Upper lobe of left lung (tissue), 6 donors: ENCODE results near the gene FCAMR. TPM values are rescaled to one million over a fixed set of nuclear protein-coding genes. Genes with fewer than 3 reads are reported as not detected.

Experiments
- ATAC-seq, 2 donors: fragments of 200-7000 bp; cut with Tn5 transposase; one replicate each; pipeline ENCODE4 v1.9.1; 2022; ENCODE audit warnings: mild to moderate bottlenecking in 2 of 2, moderate library complexity in 2 of 2; ENCODE audit not compliant: low FRiP score in 2 of 2
- DNase-seq, 2 donors: peaks; one replicate each; pipeline ENCODE4 v3.0.0-alpha.2; 2019 to 2020
- H3K27ac ChIP-seq, 4 donors: fragments of 200-600 bp; sonication (generic); one replicate each; pipeline ENCODE4 v1.5.1; 2016 to 2019
- H3K27me3 ChIP-seq, 4 donors: fragments of 200-600 bp; sonication (generic); one replicate each; pipeline ENCODE4 v1.5.1; 2017 to 2019
- H3K36me3 ChIP-seq, 4 donors: fragments of 200-600 bp; sonication (generic); one replicate each; pipeline ENCODE4 v1.5.1; 2016 to 2019
- H3K4me1 ChIP-seq, 4 donors: fragments of 200-600 bp; sonication (generic); one replicate each; pipeline ENCODE4 v1.5.1; 2018 to 2019
- H3K4me3 ChIP-seq, 4 donors: fragments of 200-600 bp; sonication (generic); one replicate each; pipeline ENCODE4 v1.5.1; 2017 to 2019; ENCODE audit warnings: mild to moderate bottlenecking in 2 of 4, moderate library complexity in 1 of 4
- H3K9me3 ChIP-seq, 4 donors: fragments of 200-600 bp; sonication (generic); one replicate each; pipeline ENCODE4 v1.5.1; 2018 to 2019
- EP300 ChIP-seq, 4 donors: sonication (generic); formaldehyde crosslinking; IDR thresholded peaks; one replicate each; pipeline ENCODE4 v1.5.1; 2017; ENCODE audit warnings: antibody characterized with exemption in 4 of 4, control low read depth in 2 of 4
- POLR2A ChIP-seq, 4 donors: fragments of 450-650 bp; IDR thresholded peaks; one replicate each; pipeline ENCODE4 v1.5.1; 2016 to 2017; ENCODE audit warnings: antibody characterized with exemption in 4 of 4, mild to moderate bottlenecking in 2 of 4
- POLR2AphosphoS5 ChIP-seq, 2 donors: sonication (generic); formaldehyde crosslinking; IDR thresholded peaks; one replicate each; pipeline ENCODE4 v1.5.1; 2017; ENCODE audit warnings: antibody characterized with exemption in 2 of 2
- WGBS, 2 donors: methylation state at CpG; one replicate each; pipeline ENCODE4 v1.1.5; 2017 to 2018; 5-methylcytosine and 5-hydroxymethylcytosine counted together
- total RNA-seq, 6 donors: library from RNA; depleted of rRNA in 4 of 6; stranded (reverse); fragments of >200 nt in 4 of 6; gene quantifications; one replicate each; pipeline versions ENCODE4 v1.1.0 to v1.2.1, GENCODE V29; 2016 to 2021
- TF ChIP-seq, protein P1 (sequence below), 6 experiments: fragments of 450-650 bp in 4 of 6; fragments of 200-600 bp in 2 of 6; sonication (generic) in 2 of 6; IDR thresholded peaks; one replicate each; pipeline ENCODE4 v1.5.1; 2016 to 2019; ENCODE audit warnings: antibody characterized with exemption in 6 of 6
- donor health status: DM: no; HTN: no; CAD: no; lungs with moderate emphysema.
- donor health status: DM: no; HTN: yes; CAD: no; lungs with severe emphysema.

Gene FCAMR
- total RNA-seq, 6 donors from 2014 or later, result 7.3 TPM; not detected in 5

DNA sequence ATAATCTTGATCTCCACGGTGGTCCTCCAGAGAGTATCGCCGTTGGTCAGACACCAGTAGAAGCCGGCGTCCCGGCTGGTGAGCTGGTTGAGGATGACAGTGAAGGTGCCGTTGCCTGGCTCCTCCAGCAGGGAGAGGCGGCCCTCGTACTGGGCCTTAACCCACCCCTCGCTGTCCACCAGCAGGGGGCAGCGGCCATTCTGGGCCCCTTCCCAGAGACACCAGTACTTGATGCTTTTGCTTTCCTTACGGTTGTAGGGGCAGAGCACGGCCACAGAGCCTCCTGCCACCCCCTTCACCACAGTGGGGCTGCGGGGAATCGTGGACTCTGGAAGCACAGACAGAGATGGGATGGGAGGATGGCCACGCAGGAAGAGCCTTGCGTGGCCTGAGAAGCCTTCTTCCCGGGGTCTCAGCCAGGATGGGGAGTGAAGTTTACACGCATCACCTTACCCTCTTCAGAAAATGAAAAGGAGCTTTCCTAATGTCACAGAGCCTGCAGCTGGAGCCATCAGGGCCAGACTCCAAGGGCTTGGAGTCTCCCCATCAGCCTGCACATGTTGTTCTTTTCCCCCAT, 34.7 kb downstream of the FCAMR start:
- H3K4me3 ChIP-seq, result no peak overlapping the region
- H3K27me3 ChIP-seq, result no peaks in the 10 kb centered on the region
- H3K27ac ChIP-seq, result no peak overlapping the region
- WGBS, 2 donors, result 66 to 78% methylated on average over 8 to 15 of the region's 19 CpGs
- ATAC-seq (peak in 1 of 2 donors; percentile 50), DNase-seq (peak; percentile 49 to 83)
- no peak for TF ChIP-seq POLR2AphosphoS5 (IDR thresholded peaks at IDR 0.05)
- no peak for TF ChIP-seq EP300 (IDR thresholded peaks at IDR 0.05)
- TF ChIP-seq, protein P1, sequence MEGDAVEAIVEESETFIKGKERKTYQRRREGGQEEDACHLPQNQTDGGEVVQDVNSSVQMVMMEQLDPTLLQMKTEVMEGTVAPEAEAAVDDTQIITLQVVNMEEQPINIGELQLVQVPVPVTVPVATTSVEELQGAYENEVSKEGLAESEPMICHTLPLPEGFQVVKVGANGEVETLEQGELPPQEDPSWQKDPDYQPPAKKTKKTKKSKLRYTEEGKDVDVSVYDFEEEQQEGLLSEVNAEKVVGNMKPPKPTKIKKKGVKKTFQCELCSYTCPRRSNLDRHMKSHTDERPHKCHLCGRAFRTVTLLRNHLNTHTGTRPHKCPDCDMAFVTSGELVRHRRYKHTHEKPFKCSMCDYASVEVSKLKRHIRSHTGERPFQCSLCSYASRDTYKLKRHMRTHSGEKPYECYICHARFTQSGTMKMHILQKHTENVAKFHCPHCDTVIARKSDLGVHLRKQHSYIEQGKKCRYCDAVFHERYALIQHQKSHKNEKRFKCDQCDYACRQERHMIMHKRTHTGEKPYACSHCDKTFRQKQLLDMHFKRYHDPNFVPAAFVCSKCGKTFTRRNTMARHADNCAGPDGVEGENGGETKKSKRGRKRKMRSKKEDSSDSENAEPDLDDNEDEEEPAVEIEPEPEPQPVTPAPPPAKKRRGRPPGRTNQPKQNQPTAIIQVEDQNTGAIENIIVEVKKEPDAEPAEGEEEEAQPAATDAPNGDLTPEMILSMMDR (IDR thresholded peaks at IDR 0.05), result peak; percentile 39 to 81 (median 64)
- TF ChIP-seq POLR2A (IDR thresholded peaks at IDR 0.05), result no peak
- peaks cover 0 to 15% (median 0%) of the 10 kb centered on the region in 4 donors for H3K36me3 ChIP-seq
- no peaks in the 10 kb centered on the region for H3K9me3 ChIP-seq
- H3K4me1 ChIP-seq, result peaks cover 0 to 3% (median 0%) of the 10 kb centered on the region in 4 donors

DNA sequence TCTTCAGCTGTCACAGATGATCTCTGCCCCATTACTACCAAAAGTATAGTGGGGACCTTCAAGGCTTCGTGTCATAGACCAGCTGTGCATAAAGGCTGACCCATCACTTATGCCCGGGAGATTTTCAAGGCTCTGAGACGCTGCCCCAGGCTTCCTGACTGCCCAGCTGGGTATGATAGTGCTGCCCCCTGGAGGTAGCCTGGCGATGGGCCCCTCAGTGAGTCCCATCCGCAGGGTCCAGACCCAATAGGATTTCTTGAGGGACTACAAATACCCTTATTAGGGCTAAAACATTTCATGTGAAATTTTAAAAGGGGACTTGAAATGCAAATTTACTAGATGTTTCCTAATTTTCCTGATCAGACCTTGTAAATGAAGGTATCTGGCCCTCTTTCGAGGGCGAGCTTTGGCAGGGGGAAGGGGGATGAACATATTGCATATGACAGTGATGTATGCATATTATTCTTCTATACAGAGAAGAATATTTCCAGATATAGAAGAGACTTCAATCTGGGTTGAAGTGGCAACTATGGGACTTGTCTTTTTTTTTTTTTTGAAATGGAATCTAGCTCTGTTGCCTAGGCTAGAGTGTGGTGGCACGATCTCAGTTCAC, 36.8 kb downstream of the FCAMR start:
- H3K36me3 ChIP-seq, result peaks cover 0 to 15% (median 0%) of the 10 kb centered on the region in 4 donors
- H3K9me3 ChIP-seq, result no peaks in the 10 kb centered on the region
- WGBS, 2 donors, result 69 to 77% methylated on average over 8 of the region's 8 CpGs
- H3K4me1 ChIP-seq, result no peaks in the 10 kb centered on the region
- no peaks in the 10 kb centered on the region for H3K27me3 ChIP-seq
- no peak overlapping the region for H3K4me3 ChIP-seq
- TF ChIP-seq POLR2AphosphoS5 (IDR thresholded peaks at IDR 0.05), result no peak
- TF ChIP-seq, protein P1 (IDR thresholded peaks at IDR 0.05), result peak; percentile 23 to 65 (median 48)
- TF ChIP-seq EP300 (IDR thresholded peaks at IDR 0.05), result no peak
- H3K27ac ChIP-seq, result no peak overlapping the region
- ATAC-seq (peak; percentile 45 to 51), DNase-seq (peak in 1 of 2 donors; percentile 57)

DNA sequence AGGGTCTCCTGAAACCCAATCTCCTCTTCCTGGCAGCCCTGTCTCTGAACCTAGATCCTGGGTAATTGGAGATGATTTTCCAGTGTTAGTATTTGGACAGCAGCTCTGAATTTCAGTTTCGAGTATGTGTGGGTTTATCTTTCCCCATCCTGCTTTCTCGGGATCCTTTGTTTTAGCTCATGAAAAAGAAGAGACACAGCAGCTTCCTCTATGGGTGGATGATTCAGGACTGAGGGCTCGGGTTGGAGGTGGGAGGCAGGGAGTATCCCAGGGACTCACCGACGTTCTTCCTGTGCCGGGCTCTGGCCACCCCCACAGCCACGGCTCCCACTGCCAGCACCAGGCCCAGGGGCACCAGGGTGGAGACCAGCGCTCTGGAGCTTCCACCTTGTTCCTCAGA, 38.1 kb downstream of the FCAMR start:
- Histone ChIP-seq H3K4me1 (no peaks in the 10 kb centered on the region), H3K9me3 (no peaks in the 10 kb centered on the region), H3K27ac (no peak overlapping the region), H3K4me3 (no peak overlapping the region), H3K36me3 (peaks cover 0 to 14% (median 0%) of the 10 kb centered on the region in 4 donors), H3K27me3 (no peaks in the 10 kb centered on the region)
- DNase-seq (peak in 1 of 2 donors; percentile 59), ATAC-seq (no peak)
- 68 to 71% methylated on average over 6 to 8 of the region's 8 CpGs for WGBS, 2 donors
- TF ChIP-seq POLR2A (IDR thresholded peaks at IDR 0.05) (no peak), POLR2AphosphoS5 (IDR thresholded peaks at IDR 0.05) (no peak), EP300 (IDR thresholded peaks at IDR 0.05) (no peak)
- TF ChIP-seq, protein P1 (IDR thresholded peaks at IDR 0.05), result no peak

DNA sequence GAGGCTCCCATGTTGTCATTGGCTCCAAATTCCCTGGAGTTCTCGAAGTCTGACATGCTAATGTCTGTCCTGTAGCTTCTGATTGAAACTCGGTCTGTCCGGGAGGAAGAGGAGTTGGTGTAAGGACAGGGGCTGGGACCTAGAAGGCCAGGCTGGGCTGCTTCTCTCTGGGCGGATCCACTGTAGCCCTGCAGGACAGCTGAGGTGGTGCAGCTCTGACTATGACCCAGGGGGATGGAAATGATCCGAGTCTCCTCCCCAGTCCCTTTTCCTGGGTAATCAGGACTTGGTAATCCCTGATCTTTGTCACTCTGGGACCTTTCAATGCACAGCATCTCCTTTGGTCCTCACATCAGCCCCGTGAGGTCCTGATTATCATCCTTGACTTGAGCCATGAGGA, 38.6 kb downstream of the FCAMR start:
- Histone ChIP-seq H3K4me1 (no peaks in the 10 kb centered on the region), H3K36me3 (peaks cover 0 to 9% (median 0%) of the 10 kb centered on the region in 4 donors), H3K4me3 (no peak overlapping the region), H3K27me3 (no peaks in the 10 kb centered on the region), H3K27ac (no peak overlapping the region), H3K9me3 (no peaks in the 10 kb centered on the region)
- DNase-seq, result no peak
- TF ChIP-seq POLR2A (IDR thresholded peaks at IDR 0.05) (no peak), EP300 (IDR thresholded peaks at IDR 0.05) (no peak), POLR2AphosphoS5 (IDR thresholded peaks at IDR 0.05) (no peak)
- TF ChIP-seq, protein P1 (IDR thresholded peaks at IDR 0.05), result no peak
- WGBS, 2 donors, result 86 to 93% methylated on average over 5 to 6 of the region's 6 CpGs
- ATAC-seq, result no peak
